NCI-H1930 (cell line): ENCODE measurements around the gene DLG2.

Experiments
- DNase-seq, 2 experiments: peaks; one replicate each; lab custom pipeline; 2025; lab: John Stamatoyannopoulos, UW

DLG2 gene

GRCh38 chr11:84558085-84558905, 1068.8 kb downstream of the DLG2 start:
- DNase-seq, result peak; percentile 0 to 19

- DNase-seq, result no peak
Measured at GRCh38 chr11:84552791-84553190, 1074.4 kb downstream of the DLG2 start.

GRCh38 chr11:84549217-84549616, 1077.9 kb downstream of the DLG2 start:
- DNase-seq, result no peak

- no peak for DNase-seq
Measured at GRCh38 chr11:84544566-84544965, 1082.6 kb downstream of the DLG2 start.

- DNase-seq, result no peak
Measured at GRCh38 chr11:84543367-84544159, 1083.6 kb downstream of the DLG2 start.

GRCh38 chr11:84541731-84542340, 1085.3 kb downstream of the DLG2 start:
- DNase-seq, result no peak

- no peak for DNase-seq
Measured at GRCh38 chr11:84536456-84536855, 1090.7 kb downstream of the DLG2 start.

- no peak for DNase-seq
Measured at GRCh38 chr11:84532364-84532763, 1094.8 kb downstream of the DLG2 start.

- DNase-seq, result no peak
Measured at GRCh38 chr11:84526250-84526649, 1100.9 kb downstream of the DLG2 start.

GRCh38 chr11:84524422-84525051, 1102.6 kb downstream of the DLG2 start:
- peak in 1 of 2 experiments; percentile 1 for DNase-seq

GRCh38 chr11:84522331-84522730, 1104.8 kb downstream of the DLG2 start:
- no peak for DNase-seq

- no peak for DNase-seq
Measured at GRCh38 chr11:84518631-84519183, 1108.4 kb downstream of the DLG2 start.

- DNase-seq, result no peak
Measured at GRCh38 chr11:84514436-84514835, 1112.7 kb downstream of the DLG2 start.

GRCh38 chr11:84503503-84503902, 1123.6 kb downstream of the DLG2 start:
- DNase-seq, result no peak

GRCh38 chr11:84501750-84502149, 1125.4 kb downstream of the DLG2 start:
- DNase-seq, result no peak

- DNase-seq, result no peak
Measured at GRCh38 chr11:84497981-84498411, 1129.1 kb downstream of the DLG2 start.

GRCh38 chr11:84497181-84497580, 1130.0 kb downstream of the DLG2 start:
- no peak for DNase-seq

GRCh38 chr11:84496122-84496521, 1131.0 kb downstream of the DLG2 start:
- no peak for DNase-seq

- no peak for DNase-seq
Measured at GRCh38 chr11:84480131-84480530, 1147.0 kb downstream of the DLG2 start.

GRCh38 chr11:84476581-84476980, 1150.6 kb downstream of the DLG2 start:
- no peak for DNase-seq

- DNase-seq, result no peak
Measured at GRCh38 chr11:84471501-84471900, 1155.6 kb downstream of the DLG2 start.

GRCh38 chr11:84468235-84468634, 1158.9 kb downstream of the DLG2 start:
- DNase-seq, result no peak
